GM23338 (cell line): ENCODE data around the gene TAF4. TPM values are rescaled to one million over a fixed set of nuclear protein-coding genes. Genes with fewer than 3 reads are reported as not detected.

Experiments used
- ATAC-seq: fragments of 200-7000 bp; cut with Tn5 transposase; 3 replicates; pipeline ENCODE4 v1.9.1; 2020
- DNase-seq: peaks from one replicate; pipeline ENCODE4 v3.0.0-alpha.2; 2015; ENCODE audit warnings: low spot score
- H2AFZ ChIP-seq: fragments of 200-600 bp; sonication (generic); 2 replicates; pipeline ENCODE4 v1.8.0; 2016; ENCODE audit warnings: antibody characterized with exemption, mild to moderate bottlenecking, moderate library complexity
- H3F3A ChIP-seq: fragments of 200-600 bp; sonication (generic); replicated peaks from 2 replicates; pipeline ENCODE4 v1.8.0; 2017; ENCODE audit warnings: antibody characterized with exemption, mixed run types, low read depth
- H3K27ac ChIP-seq: fragments of 200-600 bp; sonication (generic); 2 replicates; pipeline ENCODE4 v1.6.1; 2016; ENCODE audit warnings: low read depth
- H3K27me3 ChIP-seq: fragments of 200-600 bp; sonication (generic); 2 replicates; pipeline ENCODE4 v1.8.0; 2016; ENCODE audit warnings: mild to moderate bottlenecking, mixed run types, moderate library complexity; ENCODE audit not compliant: insufficient read depth
- H3K36me3 ChIP-seq: fragments of 200-600 bp; sonication (generic); 2 replicates; pipeline ENCODE4 v1.8.0; 2016; ENCODE audit warnings: mild to moderate bottlenecking; ENCODE audit not compliant: insufficient read depth
- H3K4me1 ChIP-seq: fragments of 200-600 bp; sonication (generic); 2 replicates; pipeline ENCODE4 v1.8.0; 2016; ENCODE audit warnings: mild to moderate bottlenecking, moderate library complexity; ENCODE audit not compliant: insufficient read depth
- H3K4me2 ChIP-seq: fragments of 200-600 bp; sonication (generic); 2 replicates; pipeline ENCODE4 v1.7.1; 2017; ENCODE audit warnings: mixed run types
- H3K4me3 ChIP-seq: fragments of 200-600 bp; sonication (generic); 2 replicates; pipeline ENCODE4 v1.6.1; 2016; ENCODE audit warnings: mixed run types
- H3K79me2 ChIP-seq: fragments of 200-600 bp; sonication (generic); replicated peaks from 2 replicates; pipeline ENCODE4 v1.8.0; 2017; ENCODE audit warnings: mild to moderate bottlenecking; ENCODE audit not compliant: insufficient read depth
- H3K9me2 ChIP-seq: fragments of 200-600 bp; sonication (generic); 2 replicates; pipeline ENCODE4 v1.8.0; 2017; ENCODE audit not compliant: insufficient read depth
- H4K20me1 ChIP-seq: fragments of 200-600 bp; sonication (generic); replicated peaks from 2 replicates; pipeline ENCODE4 v1.8.0; 2017; ENCODE audit warnings: mild to moderate bottlenecking; ENCODE audit not compliant: insufficient read depth
- H3K27ac Mint-ChIP-seq: 2 replicates; pipeline ENCODE4 v1.8.0; 2020; ENCODE audit warnings: inconsistent platforms, mild to moderate bottlenecking, moderate library complexity, mixed read lengths
- H3K27me3 Mint-ChIP-seq: 3 replicates; pipeline ENCODE4 v1.8.0; 2022; ENCODE audit warnings: low read depth, mild to moderate bottlenecking, moderate library complexity, mixed read lengths, inconsistent platforms; ENCODE audit not compliant: insufficient read depth, poor library complexity
- H3K36me3 Mint-ChIP-seq: 3 replicates; pipeline ENCODE4 v1.8.0; 2021; ENCODE audit warnings: low read depth, mild to moderate bottlenecking, inconsistent platforms, moderate library complexity, mixed read lengths
- H3K4me1 Mint-ChIP-seq: 3 replicates; pipeline ENCODE4 v1.8.0; 2020; ENCODE audit warnings: mild to moderate bottlenecking, inconsistent platforms, mixed read lengths
- H3K4me3 Mint-ChIP-seq: 3 replicates; pipeline ENCODE4 v1.8.0; 2021; ENCODE audit warnings: moderate library complexity, mild to moderate bottlenecking, inconsistent platforms, mixed read lengths
- H3K9me3 Mint-ChIP-seq: 3 replicates; pipeline ENCODE4 v1.8.0; 2020; ENCODE audit warnings: moderate library complexity, mild to moderate bottlenecking, inconsistent platforms, mixed read lengths
- CREB1 ChIP-seq: fragments of 250-450 bp; sonication (Bioruptor Pico); IDR thresholded peaks from 2 replicates; pipeline ENCODE4 v1.5.0; 2020; ENCODE audit warnings: low read depth, mild to moderate bottlenecking, moderate library complexity
- EZH2phosphoT487 ChIP-seq: fragments of 200-600 bp; sonication (generic); IDR thresholded peaks from one replicate; pipeline ENCODE4 v1.8.1; 2018; ENCODE audit warnings: antibody characterized with exemption; ENCODE audit not compliant: unreplicated experiment
- JUNB ChIP-seq: IDR thresholded peaks from one replicate; pipeline ENCODE4 v1.6.1; 2016; ENCODE audit warnings: antibody characterized with exemption; ENCODE audit not compliant: unreplicated experiment
- NANOG ChIP-seq: IDR thresholded peaks from 2 replicates; pipeline ENCODE4 v1.6.1; 2016; ENCODE audit warnings: antibody characterized with exemption, borderline replicate concordance
- POLR2AphosphoS5 ChIP-seq: IDR thresholded peaks from 2 replicates; pipeline ENCODE4 v1.6.1; 2016; ENCODE audit warnings: antibody characterized with exemption, low read depth
- REST ChIP-seq: IDR thresholded peaks from one replicate; pipeline ENCODE4 v1.6.1; 2018; ENCODE audit warnings: antibody characterized with exemption; ENCODE audit not compliant: unreplicated experiment
- STAT1 ChIP-seq: IDR thresholded peaks from one replicate; pipeline ENCODE4 v1.6.1; 2016; ENCODE audit warnings: antibody characterized with exemption; ENCODE audit not compliant: unreplicated experiment
- ZNF114 ChIP-seq: fragments of 250-450 bp; sonication (Bioruptor Pico); IDR thresholded peaks from 2 replicates; pipeline ENCODE4 v1.5.0; 2020; ENCODE audit warnings: mild to moderate bottlenecking, moderate library complexity
- polyA plus RNA-seq: library from polyadenylated mRNA; unstranded; fragments of >200 nt; fragmentation: Nextera tagmentation; extraction: Ambion mirVana; gene quantifications from 2 replicates; pipeline ENCODE4 v1.2.1, GENCODE V29; 2016
- total RNA-seq: library from RNA; depleted of rRNA; stranded (reverse); fragments of >200 nt; shearing (Covaris generic); gene quantifications from 2 replicates; pipeline ENCODE4 v1.2.3, GENCODE V29; 2014
- TF ChIP-seq, protein P1 (sequence below), 2 experiments: fragments of 200-600 bp in 1 of 2; sonication (generic) in 1 of 2; conservative IDR thresholded peaks; 2 replicates each; pipeline versions ENCODE4 v1.5.1 to v1.6.1; 2016 to 2017; ENCODE audit warnings: antibody characterized with exemption in 2 of 2, low read depth in 2 of 2, mild to moderate bottlenecking in 2 of 2, moderate library complexity in 1 of 2
- TF ChIP-seq, protein P2 (sequence below): IDR thresholded peaks from 2 replicates; pipeline ENCODE4 v1.6.1; 2016; ENCODE audit warnings: antibody characterized with exemption

Gene TAF4
- total and polyA plus RNA-seq, 2 experiments from 2014 or later, result 7.2 to 60.0 TPM

GRCh38 chr20:61993058-61993457 lies 72.6 kb downstream of the TAF4 start (continued):
- TF ChIP-seq EZH2phosphoT487 (no peak), POLR2AphosphoS5 (no peak), STAT1 (no peak), REST (no peak)
- TF ChIP-seq, protein P1, sequence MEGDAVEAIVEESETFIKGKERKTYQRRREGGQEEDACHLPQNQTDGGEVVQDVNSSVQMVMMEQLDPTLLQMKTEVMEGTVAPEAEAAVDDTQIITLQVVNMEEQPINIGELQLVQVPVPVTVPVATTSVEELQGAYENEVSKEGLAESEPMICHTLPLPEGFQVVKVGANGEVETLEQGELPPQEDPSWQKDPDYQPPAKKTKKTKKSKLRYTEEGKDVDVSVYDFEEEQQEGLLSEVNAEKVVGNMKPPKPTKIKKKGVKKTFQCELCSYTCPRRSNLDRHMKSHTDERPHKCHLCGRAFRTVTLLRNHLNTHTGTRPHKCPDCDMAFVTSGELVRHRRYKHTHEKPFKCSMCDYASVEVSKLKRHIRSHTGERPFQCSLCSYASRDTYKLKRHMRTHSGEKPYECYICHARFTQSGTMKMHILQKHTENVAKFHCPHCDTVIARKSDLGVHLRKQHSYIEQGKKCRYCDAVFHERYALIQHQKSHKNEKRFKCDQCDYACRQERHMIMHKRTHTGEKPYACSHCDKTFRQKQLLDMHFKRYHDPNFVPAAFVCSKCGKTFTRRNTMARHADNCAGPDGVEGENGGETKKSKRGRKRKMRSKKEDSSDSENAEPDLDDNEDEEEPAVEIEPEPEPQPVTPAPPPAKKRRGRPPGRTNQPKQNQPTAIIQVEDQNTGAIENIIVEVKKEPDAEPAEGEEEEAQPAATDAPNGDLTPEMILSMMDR (conservative IDR thresholded peaks at IDR 0.05; ENCODE audit: low read depth in 2 of 2), result no peak

- no peaks in the 10 kb centered on the region for H3K4me1 Mint-ChIP-seq
- H3K36me3 Mint-ChIP-seq, result peaks cover 87% of the 10 kb centered on the region
- TF ChIP-seq NANOG, result no peak
- TF ChIP-seq ZNF114 (CRISPR knock-in tag), result no peak
- TF ChIP-seq CREB1, result no peak
- no peak for TF ChIP-seq POLR2AphosphoS5
- TF ChIP-seq, protein P1 (conservative IDR thresholded peaks at IDR 0.05; ENCODE audit: low read depth in 2 of 2), result no peak
- no peak for TF ChIP-seq JUNB
- TF ChIP-seq STAT1, result no peak
- TF ChIP-seq, protein P2, sequence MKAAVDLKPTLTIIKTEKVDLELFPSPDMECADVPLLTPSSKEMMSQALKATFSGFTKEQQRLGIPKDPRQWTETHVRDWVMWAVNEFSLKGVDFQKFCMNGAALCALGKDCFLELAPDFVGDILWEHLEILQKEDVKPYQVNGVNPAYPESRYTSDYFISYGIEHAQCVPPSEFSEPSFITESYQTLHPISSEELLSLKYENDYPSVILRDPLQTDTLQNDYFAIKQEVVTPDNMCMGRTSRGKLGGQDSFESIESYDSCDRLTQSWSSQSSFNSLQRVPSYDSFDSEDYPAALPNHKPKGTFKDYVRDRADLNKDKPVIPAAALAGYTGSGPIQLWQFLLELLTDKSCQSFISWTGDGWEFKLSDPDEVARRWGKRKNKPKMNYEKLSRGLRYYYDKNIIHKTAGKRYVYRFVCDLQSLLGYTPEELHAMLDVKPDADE, result no peak
- no peak for TF ChIP-seq REST
Observed at GRCh38 chr20:61991476-61991875, 74.2 kb downstream of the TAF4 start.

More at GRCh38 chr20:61991476-61991875, 74.2 kb downstream of the TAF4 start:
- H3K4me3 Mint-ChIP-seq, result no peak overlapping the region
- no peaks in the 10 kb centered on the region for H3K4me1 ChIP-seq
- H3K36me3 ChIP-seq, result peaks cover 24% of the 10 kb centered on the region
- H3K4me3 ChIP-seq, result no peak overlapping the region
- H3K27ac ChIP-seq, result no peak overlapping the region
- H3F3A ChIP-seq, result no peaks in the 10 kb centered on the region
- ATAC-seq (no peak), DNase-seq (no peak)
- no peaks in the 10 kb centered on the region for H3K27me3 ChIP-seq
- H3K9me2 ChIP-seq, result no peaks in the 10 kb centered on the region
- H3K4me2 ChIP-seq, result no peak overlapping the region
- peaks cover 26% of the 10 kb centered on the region for H3K79me2 ChIP-seq
- H2AFZ ChIP-seq, result no peak overlapping the region
- H3K27me3 Mint-ChIP-seq, result peaks cover 8% of the 10 kb centered on the region
- peaks cover 9% of the 10 kb centered on the region; the same call in 2 of the 3 replicates for H3K9me3 Mint-ChIP-seq
- H3K27ac Mint-ChIP-seq, result no peak overlapping the region
- H4K20me1 ChIP-seq, result peaks cover 2% of the 10 kb centered on the region; the same call in 1 of the 2 replicates
